Measurements from ENCODE around the gene KLHL28.

KLHL28 gene

GRCh38 chr14:44889595-44890471 is 71.9 kb downstream of the KLHL28 start:
- DNase-seq (ENCODE audit: low read depth) = no peak
- H3K4me3 ChIP-seq (replicated peaks; ENCODE audit: low read depth, low read length) = no peak overlapping the region
- TF ChIP-seq CTCF (IDR thresholded peaks at IDR 0.05; ENCODE audit: low read length, missing control alignments) = no peak

DNA sequence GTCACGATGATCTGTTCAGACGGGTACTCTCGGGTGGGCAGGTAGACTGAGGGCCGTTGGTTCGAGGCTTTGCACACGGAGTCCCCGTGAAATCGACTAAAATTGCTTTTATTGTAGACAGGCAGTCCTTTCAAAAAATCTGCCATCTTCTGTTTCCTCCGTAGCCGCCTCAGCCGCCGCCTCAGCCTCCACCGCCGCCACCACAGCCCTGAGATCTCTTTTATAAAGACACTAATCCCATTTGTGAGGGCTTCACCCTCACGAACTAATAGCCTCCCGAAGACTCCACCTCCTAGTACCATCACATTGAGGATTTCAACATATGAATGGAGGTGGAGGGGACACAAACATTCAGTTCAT is 74.2 kb downstream of the KLHL28 start:
- no peak for TF ChIP-seq CTCF (IDR thresholded peaks at IDR 0.05; ENCODE audit: low read length, missing control alignments)
- no peak overlapping the region for H3K4me3 ChIP-seq (replicated peaks; ENCODE audit: low read depth, low read length)
- DNase-seq (ENCODE audit: low read depth) = no peak

GRCh38 chr14:44886860-44887595 is 74.7 kb downstream of the KLHL28 start:
- TF ChIP-seq CTCF (IDR thresholded peaks at IDR 0.05; ENCODE audit: low read length, missing control alignments) = no peak
- no peak overlapping the region for H3K4me3 ChIP-seq (replicated peaks; ENCODE audit: low read depth, low read length)
- DNase-seq (ENCODE audit: low read depth) = no peak

GRCh38 chr14:44880791-44881190 is 81.0 kb downstream of the KLHL28 start:
- no peak for TF ChIP-seq CTCF (IDR thresholded peaks at IDR 0.05; ENCODE audit: low read length, missing control alignments)
- no peak for DNase-seq (ENCODE audit: low read depth)
- H3K4me3 ChIP-seq (replicated peaks; ENCODE audit: low read depth, low read length) = no peak overlapping the region
